ENCODE results near the gene ARHGEF16. TPM values are rescaled to one million over a fixed set of nuclear protein-coding genes. Genes with fewer than 3 reads are reported as not detected.

The ARHGEF16 gene
- total RNA-seq, 1 experiment from 2014 or later, result 10.1 TPM

DNA sequence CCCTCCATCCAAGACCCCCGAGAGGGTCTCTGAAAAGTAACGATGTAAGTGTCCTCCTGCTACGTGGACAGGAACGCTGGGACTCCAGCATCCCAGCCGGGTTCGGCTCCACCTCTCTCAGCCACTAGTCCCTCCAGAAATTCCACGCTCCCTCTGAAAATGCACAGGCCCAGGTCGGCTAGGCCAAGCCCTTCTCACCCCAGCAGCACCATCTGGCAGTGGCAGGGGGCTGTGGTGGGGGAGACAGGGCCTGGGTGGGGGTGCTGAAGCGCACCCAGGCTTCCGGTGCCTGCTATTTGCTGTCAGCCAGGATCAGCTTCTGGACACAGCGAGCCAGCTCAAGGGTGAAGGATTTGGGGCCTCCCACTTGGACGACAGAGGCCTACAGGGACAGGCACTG is 73.3 kb downstream of the ARHGEF16 start:
- no peaks in the 10 kb centered on the region for H3K9me3 ChIP-seq (ENCODE audit: control insufficient read depth, insufficient read depth, low read depth, low read length)
- ChIA-PET POLR2A (no interaction called here), CTCF (interaction anchor here (0.5 kb wide), 1 partner anchor 103 kb away, joined by 3 read pairs; no protein-coding TSS in a partner anchor)
- intact Hi-C loops (cut with micrococcal nuclease; ENCODE audit: unreplicated experiment), result no loop called here
- no TSS peak for BruUV-seq (replicated peaks)
- no peak for DNase-seq (ENCODE audit: low read depth, low spot score)
- no peak for ATAC-seq
- TF ChIP-seq, protein P1, sequence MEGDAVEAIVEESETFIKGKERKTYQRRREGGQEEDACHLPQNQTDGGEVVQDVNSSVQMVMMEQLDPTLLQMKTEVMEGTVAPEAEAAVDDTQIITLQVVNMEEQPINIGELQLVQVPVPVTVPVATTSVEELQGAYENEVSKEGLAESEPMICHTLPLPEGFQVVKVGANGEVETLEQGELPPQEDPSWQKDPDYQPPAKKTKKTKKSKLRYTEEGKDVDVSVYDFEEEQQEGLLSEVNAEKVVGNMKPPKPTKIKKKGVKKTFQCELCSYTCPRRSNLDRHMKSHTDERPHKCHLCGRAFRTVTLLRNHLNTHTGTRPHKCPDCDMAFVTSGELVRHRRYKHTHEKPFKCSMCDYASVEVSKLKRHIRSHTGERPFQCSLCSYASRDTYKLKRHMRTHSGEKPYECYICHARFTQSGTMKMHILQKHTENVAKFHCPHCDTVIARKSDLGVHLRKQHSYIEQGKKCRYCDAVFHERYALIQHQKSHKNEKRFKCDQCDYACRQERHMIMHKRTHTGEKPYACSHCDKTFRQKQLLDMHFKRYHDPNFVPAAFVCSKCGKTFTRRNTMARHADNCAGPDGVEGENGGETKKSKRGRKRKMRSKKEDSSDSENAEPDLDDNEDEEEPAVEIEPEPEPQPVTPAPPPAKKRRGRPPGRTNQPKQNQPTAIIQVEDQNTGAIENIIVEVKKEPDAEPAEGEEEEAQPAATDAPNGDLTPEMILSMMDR (IDR thresholded peaks at IDR 0.05), result no peak
- TF ChIP-seq TCF7L2 (IDR thresholded peaks at IDR 0.05; ENCODE audit: low read depth, low read length) (no peak), SIN3A (IDR thresholded peaks at IDR 0.05; ENCODE audit: borderline replicate concordance, insufficient read depth, low read depth, low read length) (no peak), POLR2AphosphoS5 (IDR thresholded peaks at IDR 0.05; ENCODE audit: low read depth, low read length) (no peak)
- TF ChIP-seq, protein P2, sequence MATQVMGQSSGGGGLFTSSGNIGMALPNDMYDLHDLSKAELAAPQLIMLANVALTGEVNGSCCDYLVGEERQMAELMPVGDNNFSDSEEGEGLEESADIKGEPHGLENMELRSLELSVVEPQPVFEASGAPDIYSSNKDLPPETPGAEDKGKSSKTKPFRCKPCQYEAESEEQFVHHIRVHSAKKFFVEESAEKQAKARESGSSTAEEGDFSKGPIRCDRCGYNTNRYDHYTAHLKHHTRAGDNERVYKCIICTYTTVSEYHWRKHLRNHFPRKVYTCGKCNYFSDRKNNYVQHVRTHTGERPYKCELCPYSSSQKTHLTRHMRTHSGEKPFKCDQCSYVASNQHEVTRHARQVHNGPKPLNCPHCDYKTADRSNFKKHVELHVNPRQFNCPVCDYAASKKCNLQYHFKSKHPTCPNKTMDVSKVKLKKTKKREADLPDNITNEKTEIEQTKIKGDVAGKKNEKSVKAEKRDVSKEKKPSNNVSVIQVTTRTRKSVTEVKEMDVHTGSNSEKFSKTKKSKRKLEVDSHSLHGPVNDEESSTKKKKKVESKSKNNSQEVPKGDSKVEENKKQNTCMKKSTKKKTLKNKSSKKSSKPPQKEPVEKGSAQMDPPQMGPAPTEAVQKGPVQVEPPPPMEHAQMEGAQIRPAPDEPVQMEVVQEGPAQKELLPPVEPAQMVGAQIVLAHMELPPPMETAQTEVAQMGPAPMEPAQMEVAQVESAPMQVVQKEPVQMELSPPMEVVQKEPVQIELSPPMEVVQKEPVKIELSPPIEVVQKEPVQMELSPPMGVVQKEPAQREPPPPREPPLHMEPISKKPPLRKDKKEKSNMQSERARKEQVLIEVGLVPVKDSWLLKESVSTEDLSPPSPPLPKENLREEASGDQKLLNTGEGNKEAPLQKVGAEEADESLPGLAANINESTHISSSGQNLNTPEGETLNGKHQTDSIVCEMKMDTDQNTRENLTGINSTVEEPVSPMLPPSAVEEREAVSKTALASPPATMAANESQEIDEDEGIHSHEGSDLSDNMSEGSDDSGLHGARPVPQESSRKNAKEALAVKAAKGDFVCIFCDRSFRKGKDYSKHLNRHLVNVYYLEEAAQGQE (IDR thresholded peaks at IDR 0.05; ENCODE audit: insufficient read depth in 1 of 2, low read depth in 2 of 2, low read length in 1 of 2), result no peak
- H3K27me3 ChIP-seq (ENCODE audit: control insufficient read depth, insufficient read depth, low read length), result no peaks in the 10 kb centered on the region
- H3K4me1 ChIP-seq (ENCODE audit: control insufficient read depth, insufficient read depth, low read length), result peaks cover 19% of the 10 kb centered on the region
- in situ Hi-C loops (cut with HindIII; ENCODE audit: low pct_unique_long_range_greater_than_20kb, low sequenced_read_pairs), result no loop called here
- H3K36me3 ChIP-seq (ENCODE audit: control insufficient read depth, insufficient read depth, low read length), result no peaks in the 10 kb centered on the region
- no peak overlapping the region for H3K27ac ChIP-seq (ENCODE audit: low read length)
- H3K4me3 ChIP-seq (ENCODE audit: low read depth in 2 of 2, low read length in 2 of 2), result no peak overlapping the region

DNA sequence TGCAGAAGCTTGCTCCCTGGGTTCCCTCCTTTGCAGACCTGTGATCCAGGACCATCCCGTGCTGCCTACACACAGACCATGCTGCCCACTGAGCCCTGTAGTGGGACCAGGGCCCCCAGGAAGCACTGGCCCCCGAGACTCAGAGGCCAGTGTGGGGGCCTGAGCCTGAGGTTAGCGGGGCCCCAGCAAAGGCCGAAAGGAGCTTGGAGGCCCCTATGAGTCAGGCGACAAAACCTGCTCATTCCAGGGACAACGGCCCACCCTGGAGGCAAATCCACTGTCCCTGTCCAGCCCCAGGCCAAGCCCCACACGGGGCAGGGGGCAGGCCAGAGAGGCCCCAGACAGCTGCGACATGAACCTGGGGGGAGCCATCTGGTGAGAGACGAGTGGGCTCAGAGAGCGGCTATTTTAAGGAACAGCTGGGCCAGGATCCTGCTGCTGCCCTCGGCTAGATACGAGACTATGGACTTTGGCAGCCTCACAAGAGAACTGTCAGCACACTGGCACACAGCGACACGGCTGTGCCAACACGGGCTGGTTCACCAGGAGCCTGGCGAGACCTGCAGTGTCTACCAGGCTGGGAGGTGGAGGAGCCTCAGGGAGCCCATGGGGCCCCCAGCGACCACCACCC is 74.7 kb downstream of the ARHGEF16 start:
- Histone ChIP-seq H3K9me3 (ENCODE audit: control insufficient read depth, insufficient read depth, low read depth, low read length) (no peaks in the 10 kb centered on the region), H3K4me3 (ENCODE audit: low read depth in 2 of 2, low read length in 2 of 2) (peak overlapping the region in 1 of 2 experiments; percentile 55; a peak in 3 of 4 replicates), H3K27me3 (ENCODE audit: control insufficient read depth, insufficient read depth, low read length) (no peaks in the 10 kb centered on the region), H3K4me1 (ENCODE audit: control insufficient read depth, insufficient read depth, low read length) (peaks cover 19% of the 10 kb centered on the region), H3K27ac (ENCODE audit: low read length) (no peak overlapping the region), H3K36me3 (ENCODE audit: control insufficient read depth, insufficient read depth, low read length) (no peaks in the 10 kb centered on the region)
- DNase-seq (ENCODE audit: low read depth, low spot score) (no peak), ATAC-seq (no peak)
- in situ Hi-C loops (cut with HindIII; ENCODE audit: low pct_unique_long_range_greater_than_20kb, low sequenced_read_pairs) (no loop called here), intact Hi-C loops (cut with micrococcal nuclease; ENCODE audit: unreplicated experiment) (no loop called here)
- ChIA-PET POLR2A (no interaction called here), CTCF (interaction anchor here (0.9 kb wide), 1 partner anchor 11 kb away, joined by 4 read pairs; no protein-coding TSS in a partner anchor)
- TF ChIP-seq, protein P1 (IDR thresholded peaks at IDR 0.05), result no peak
- no peak for TF ChIP-seq POLR2AphosphoS5 (IDR thresholded peaks at IDR 0.05; ENCODE audit: low read depth, low read length)
- BruUV-seq (replicated peaks), result no TSS peak
